NCI-H460 (cell line): Measurements from ENCODE around the gene PKD2L2. TPM values are rescaled to one million over a fixed set of nuclear protein-coding genes. Genes with fewer than 3 reads are reported as not detected.
"Not testable (repeated sequence)": the region's sequence is repeated elsewhere in the genome, so short reads cannot be mapped to it uniquely, and the experiment has no call there.

Source experiments
- DNase-seq: peaks from one replicate; pipeline ENCODE4 v3.0.0-alpha.2; 2016; ENCODE audit warnings: low read depth; ENCODE audit errors: extremely low read depth
- total RNA-seq: library from RNA; depleted of rRNA; stranded (reverse); fragments of >200 nt; shearing (Covaris generic); gene quantifications from 2 replicates; pipeline ENCODE4 v1.2.3, GENCODE V29; 2014; rRNA removed

PKD2L2 gene
- total RNA-seq, 1 experiment from 2014 or later = not detected

GRCh38 chr5:137945825-137946224, 56.6 kb downstream of the PKD2L2 start:
- no peak for DNase-seq

- no peak for DNase-seq
Measured at GRCh38 chr5:137954131-137954879, 65.0 kb downstream of the PKD2L2 start.

- no peak for DNase-seq
Measured at GRCh38 chr5:137957948-137958347, 68.7 kb downstream of the PKD2L2 start.

- DNase-seq = no peak
Measured at GRCh38 chr5:137959488-137959887, 70.2 kb downstream of the PKD2L2 start.

- no peak for DNase-seq
Measured at GRCh38 chr5:137960141-137960540, 70.9 kb downstream of the PKD2L2 start.

- no peak for DNase-seq
Measured at GRCh38 chr5:137960819-137961218, 71.6 kb downstream of the PKD2L2 start.

GRCh38 chr5:137970384-137970783, 81.1 kb downstream of the PKD2L2 start:
- not testable (repeated sequence) for DNase-seq

- DNase-seq = no peak
Measured at GRCh38 chr5:137975208-137975607, 86.0 kb downstream of the PKD2L2 start.

GRCh38 chr5:137989419-137989818, 100.2 kb downstream of the PKD2L2 start:
- DNase-seq = no peak

Other genes starting within 250 kb of the PKD2L2 start
- 3.2 and 5.0 TPM in 2 replicates for gene KLHL3, start 153.4 kb upstream of the PKD2L2 start, total RNA-seq
- gene HNRNPA0, start 135.1 kb upstream of the PKD2L2 start, total RNA-seq = 13.2 and 14.3 TPM in 2 replicates
- gene MYOT, start 21.6 kb upstream of the PKD2L2 start, total RNA-seq = not detected in 2 replicates
- 10.7 and 17.7 TPM in 2 replicates for gene FAM13B, start 143.6 kb downstream of the PKD2L2 start, total RNA-seq
- gene WNT8A, start 194.6 kb downstream of the PKD2L2 start, total RNA-seq = not detected in 2 replicates
- gene NME5, start 250.0 kb downstream of the PKD2L2 start, total RNA-seq = 3.3 and 4.6 TPM in 2 replicates